ENCODE results near the gene VWA7. TPM values are rescaled to one million over a fixed set of nuclear protein-coding genes. Genes with fewer than 3 reads are reported as not detected.
A peak's percentile ranks its signal among the peaks of the same experiment; 100 is the strongest.
"Not testable (repeated sequence)": the region's sequence is repeated elsewhere in the genome, so short reads cannot be mapped to it uniquely, and the experiment has no call there.

Gene VWA7
- total and polyA plus RNA-seq, 4 donors, result 0.23 to 1.3 (median 0.58) TPM; not detected in 1

- no peaks in the 10 kb centered on the region for H3K4me1 ChIP-seq (ENCODE audit: control insufficient read depth in 1 of 2, insufficient read depth in 2 of 2, low read length in 2 of 2)
- H3K27me3 ChIP-seq (ENCODE audit: control insufficient read depth in 1 of 2, insufficient read depth in 2 of 2, low read length in 1 of 2), result no peaks in the 10 kb centered on the region
- DNase-seq (no peak), ATAC-seq (ENCODE audit: low FRiP score) (no peak)
- no peaks in the 10 kb centered on the region for H3K9me3 ChIP-seq (ENCODE audit: control insufficient read depth, low read length)
- 13 to 14% methylated on average over 7 of the region's 7 CpGs for WGBS, 2 donors
- peak overlapping the region; percentile 33 to 49 for H3K27ac ChIP-seq (ENCODE audit: low read depth in 1 of 2, low read length in 2 of 2)
- H3K36me3 ChIP-seq (ENCODE audit: control insufficient read depth in 1 of 2, insufficient read depth in 2 of 2, low read length in 1 of 2), result no peaks in the 10 kb centered on the region
- peak overlapping the region in 1 of 2 donors; percentile 43 for H3K4me3 ChIP-seq (ENCODE audit: low read length in 2 of 2)
- intact Hi-C loops (cut with DNase I), result loop anchor here (5.0 kb wide), 2 partner anchors 57 to 127 kb away; partner anchors contain the start of genes CLIC1 (in 1 of the 2), CSNK2B (in 1 of the 2) and LY6G5B (in 1 of the 2)
Measured at GRCh38 chr6:31794294-31794865, 17.3 kb upstream of the VWA7 start.

GRCh38 chr6:31793927-31794245 is 16.8 kb upstream of the VWA7 start:
- 90 to 91% methylated on average over 6 of the region's 6 CpGs for WGBS, 2 donors
- intact Hi-C loops (cut with DNase I), result loop anchor here (5.0 kb wide), 2 partner anchors 57 to 127 kb away; partner anchors contain the start of genes CLIC1 (in 1 of the 2), CSNK2B (in 1 of the 2) and LY6G5B (in 1 of the 2)
- not testable (repeated sequence) for DNase-seq; H3K27me3 ChIP-seq (ENCODE audit: control insufficient read depth in 1 of 2, insufficient read depth in 2 of 2, low read length in 1 of 2); H3K4me3 ChIP-seq (ENCODE audit: low read length in 2 of 2); H3K4me1 ChIP-seq (ENCODE audit: control insufficient read depth in 1 of 2, insufficient read depth in 2 of 2, low read length in 2 of 2); H3K9me3 ChIP-seq (ENCODE audit: control insufficient read depth, low read length); H3K36me3 ChIP-seq (ENCODE audit: control insufficient read depth in 1 of 2, insufficient read depth in 2 of 2, low read length in 1 of 2); H3K27ac ChIP-seq (ENCODE audit: low read depth in 1 of 2, low read length in 2 of 2); ATAC-seq (ENCODE audit: low FRiP score)

GRCh38 chr6:31792761-31793171 is 15.6 kb upstream of the VWA7 start:
- Histone ChIP-seq H3K27ac (ENCODE audit: low read depth in 1 of 2, low read length in 2 of 2) (no peak overlapping the region), H3K4me3 (ENCODE audit: low read length in 2 of 2) (no peak overlapping the region), H3K36me3 (ENCODE audit: control insufficient read depth in 1 of 2, insufficient read depth in 2 of 2, low read length in 1 of 2) (no peaks in the 10 kb centered on the region)

GRCh38 chr6:31792090-31792374 is 14.9 kb upstream of the VWA7 start:
- Histone ChIP-seq H3K36me3 (ENCODE audit: control insufficient read depth in 1 of 2, insufficient read depth in 2 of 2, low read length in 1 of 2) (no peaks in the 10 kb centered on the region), H3K4me3 (ENCODE audit: low read length in 2 of 2) (no peak overlapping the region), H3K9me3 (ENCODE audit: control insufficient read depth, low read length) (no peaks in the 10 kb centered on the region), H3K27me3 (ENCODE audit: control insufficient read depth in 1 of 2, insufficient read depth in 2 of 2, low read length in 1 of 2) (no peaks in the 10 kb centered on the region), H3K27ac (ENCODE audit: low read depth in 1 of 2, low read length in 2 of 2) (no peak overlapping the region), H3K4me1 (ENCODE audit: control insufficient read depth in 1 of 2, insufficient read depth in 2 of 2, low read length in 2 of 2) (no peaks in the 10 kb centered on the region)
- 73 to 81% methylated on average over 3 of the region's 3 CpGs for WGBS, 2 donors
- intact Hi-C loops (cut with DNase I), result loop anchor here (5.0 kb wide), 2 partner anchors 55 to 125 kb away; partner anchors contain the start of genes CLIC1 (in 1 of the 2), CSNK2B (in 1 of the 2) and LY6G5B (in 1 of the 2)
- ATAC-seq (ENCODE audit: low FRiP score) (no peak), DNase-seq (no peak)

More at GRCh38 chr6:31792761-31793171, 15.6 kb upstream of the VWA7 start:
- WGBS, 2 donors, result 90 to 91% methylated on average over 12 of the region's 12 CpGs
- H3K9me3 ChIP-seq (ENCODE audit: control insufficient read depth, low read length), result no peaks in the 10 kb centered on the region
- intact Hi-C loops (cut with DNase I), result loop anchor here (5.0 kb wide), 2 partner anchors 55 to 125 kb away; partner anchors contain the start of genes CLIC1 (in 1 of the 2), CSNK2B (in 1 of the 2) and LY6G5B (in 1 of the 2)
- no peak for DNase-seq
- no peaks in the 10 kb centered on the region for H3K4me1 ChIP-seq (ENCODE audit: control insufficient read depth in 1 of 2, insufficient read depth in 2 of 2, low read length in 2 of 2)
- no peaks in the 10 kb centered on the region for H3K27me3 ChIP-seq (ENCODE audit: control insufficient read depth in 1 of 2, insufficient read depth in 2 of 2, low read length in 1 of 2)
- no peak for ATAC-seq (ENCODE audit: low FRiP score)

- ATAC-seq (ENCODE audit: low FRiP score), result no peak
- no peak overlapping the region for H3K27ac ChIP-seq (ENCODE audit: low read depth in 1 of 2, low read length in 2 of 2)
- H3K27me3 ChIP-seq (ENCODE audit: control insufficient read depth in 1 of 2, insufficient read depth in 2 of 2, low read length in 1 of 2), result no peaks in the 10 kb centered on the region
- no peak overlapping the region for H3K4me3 ChIP-seq (ENCODE audit: low read length in 2 of 2)
- no peaks in the 10 kb centered on the region for H3K36me3 ChIP-seq (ENCODE audit: control insufficient read depth in 1 of 2, insufficient read depth in 2 of 2, low read length in 1 of 2)
- no peak for DNase-seq
- no peaks in the 10 kb centered on the region for H3K4me1 ChIP-seq (ENCODE audit: control insufficient read depth in 1 of 2, insufficient read depth in 2 of 2, low read length in 2 of 2)
- no peaks in the 10 kb centered on the region for H3K9me3 ChIP-seq (ENCODE audit: control insufficient read depth, low read length)
- intact Hi-C loops (cut with DNase I), result loop anchor here (5.0 kb wide), 2 partner anchors 54 to 124 kb away; partner anchors contain the start of genes CLIC1 (in 1 of the 2), CSNK2B (in 1 of the 2) and LY6G5B (in 1 of the 2)
- 66 to 71% methylated on average over 12 of the region's 12 CpGs for WGBS, 2 donors
Measured at GRCh38 chr6:31791324-31792089, 14.4 kb upstream of the VWA7 start.

- Histone ChIP-seq H3K36me3 (ENCODE audit: control insufficient read depth in 1 of 2, insufficient read depth in 2 of 2, low read length in 1 of 2) (peaks cover 0 to 5% of the 10 kb centered on the region in 2 donors), H3K27ac (ENCODE audit: low read depth in 1 of 2, low read length in 2 of 2) (no peak overlapping the region), H3K4me1 (ENCODE audit: control insufficient read depth in 1 of 2, insufficient read depth in 2 of 2, low read length in 2 of 2) (no peaks in the 10 kb centered on the region), H3K4me3 (ENCODE audit: low read length in 2 of 2) (no peak overlapping the region), H3K9me3 (ENCODE audit: control insufficient read depth, low read length) (no peaks in the 10 kb centered on the region), H3K27me3 (ENCODE audit: control insufficient read depth in 1 of 2, insufficient read depth in 2 of 2, low read length in 1 of 2) (no peaks in the 10 kb centered on the region)
- 96 to 98% methylated on average over 11 of the region's 11 CpGs for WGBS, 2 donors
- ATAC-seq (ENCODE audit: low FRiP score) (no peak), DNase-seq (no peak)
- intact Hi-C loops (cut with DNase I), result no loop called here
Measured at GRCh38 chr6:31785475-31785874, 8.3 kb upstream of the VWA7 start.

- Histone ChIP-seq H3K27ac (ENCODE audit: low read depth in 1 of 2, low read length in 2 of 2) (no peak overlapping the region), H3K4me3 (ENCODE audit: low read length in 2 of 2) (no peak overlapping the region), H3K27me3 (ENCODE audit: control insufficient read depth in 1 of 2, insufficient read depth in 2 of 2, low read length in 1 of 2) (no peaks in the 10 kb centered on the region), H3K9me3 (ENCODE audit: control insufficient read depth, low read length) (no peaks in the 10 kb centered on the region), H3K36me3 (ENCODE audit: control insufficient read depth in 1 of 2, insufficient read depth in 2 of 2, low read length in 1 of 2) (peaks cover 0 to 5% of the 10 kb centered on the region in 2 donors), H3K4me1 (ENCODE audit: control insufficient read depth in 1 of 2, insufficient read depth in 2 of 2, low read length in 2 of 2) (no peaks in the 10 kb centered on the region)
- intact Hi-C loops (cut with DNase I), result no loop called here
- DNase-seq, result no peak
- WGBS, 2 donors, result 96 to 97% methylated on average over 15 of the region's 15 CpGs
- ATAC-seq (ENCODE audit: low FRiP score), result no peak
Measured at GRCh38 chr6:31784098-31784925, 7.2 kb upstream of the VWA7 start.

- ATAC-seq (ENCODE audit: low FRiP score), result no peak
Measured at GRCh38 chr6:31782126-31782855, 5.2 kb upstream of the VWA7 start.

More at GRCh38 chr6:31782126-31782855, 5.2 kb upstream of the VWA7 start:
- Histone ChIP-seq H3K4me3 (ENCODE audit: low read length in 2 of 2) (no peak overlapping the region), H3K27ac (ENCODE audit: low read depth in 1 of 2, low read length in 2 of 2) (no peak overlapping the region), H3K9me3 (ENCODE audit: control insufficient read depth, low read length) (no peaks in the 10 kb centered on the region), H3K27me3 (ENCODE audit: control insufficient read depth in 1 of 2, insufficient read depth in 2 of 2, low read length in 1 of 2) (no peaks in the 10 kb centered on the region), H3K4me1 (ENCODE audit: control insufficient read depth in 1 of 2, insufficient read depth in 2 of 2, low read length in 2 of 2) (no peaks in the 10 kb centered on the region), H3K36me3 (ENCODE audit: control insufficient read depth in 1 of 2, insufficient read depth in 2 of 2, low read length in 1 of 2) (peaks cover 0 to 5% of the 10 kb centered on the region in 2 donors)
- DNase-seq, result no peak
- WGBS, 2 donors, result 91 to 94% methylated on average over 31 to 32 of the region's 32 CpGs
- intact Hi-C loops (cut with DNase I), result no loop called here
